HG03066 (cell line): ENCODE data around the gene GRIK4.

ENCODE experiments used
- ATAC-seq: cut with Tn5 transposase; IDR thresholded peaks from one replicate; pipeline ENCODE4 v1.9.1; 2021; ENCODE audit warnings: low read depth; ENCODE audit not compliant: unreplicated experiment

Gene GRIK4

DNA sequence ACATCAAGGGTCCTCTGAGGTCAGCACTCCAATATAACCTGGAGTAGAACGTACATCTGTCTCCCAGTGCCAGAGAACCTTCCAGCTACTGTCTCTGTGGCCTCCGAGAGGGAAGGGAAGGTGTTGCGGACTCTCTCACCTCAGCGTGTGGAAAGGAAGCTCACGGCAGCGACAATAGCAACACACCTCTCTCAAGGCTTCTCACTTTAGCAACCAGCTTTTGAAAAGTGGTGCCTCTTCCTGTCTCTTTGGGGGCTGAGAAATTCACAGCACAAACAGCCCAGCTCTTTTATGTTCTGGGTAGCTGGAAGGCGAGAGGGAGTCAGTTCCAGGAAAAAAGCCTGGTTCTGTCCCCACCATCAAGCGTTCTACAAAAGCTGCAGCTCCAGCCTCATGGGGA lies 355.5 kb downstream of the GRIK4 start:
- no peak for ATAC-seq

DNA sequence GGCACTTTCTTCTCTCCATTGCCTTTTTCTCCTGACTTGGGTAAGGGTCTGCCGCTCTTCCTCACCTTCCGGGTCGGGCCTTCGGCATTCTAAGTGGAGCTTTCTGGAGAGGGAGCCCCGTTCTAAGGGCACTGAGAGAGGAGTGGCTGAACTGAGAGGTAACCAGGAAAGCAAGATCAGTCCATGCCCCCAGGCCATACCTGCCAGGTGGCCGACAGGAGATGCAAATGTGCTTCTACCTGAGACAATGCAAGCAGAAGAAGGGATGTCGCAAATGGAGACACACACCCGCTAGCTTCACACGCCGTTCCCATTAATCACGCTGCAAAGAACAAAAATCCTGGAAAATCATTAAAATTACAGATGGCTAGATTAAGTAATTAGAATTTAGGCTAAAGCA lies 356.0 kb downstream of the GRIK4 start:
- ATAC-seq, result no peak

DNA sequence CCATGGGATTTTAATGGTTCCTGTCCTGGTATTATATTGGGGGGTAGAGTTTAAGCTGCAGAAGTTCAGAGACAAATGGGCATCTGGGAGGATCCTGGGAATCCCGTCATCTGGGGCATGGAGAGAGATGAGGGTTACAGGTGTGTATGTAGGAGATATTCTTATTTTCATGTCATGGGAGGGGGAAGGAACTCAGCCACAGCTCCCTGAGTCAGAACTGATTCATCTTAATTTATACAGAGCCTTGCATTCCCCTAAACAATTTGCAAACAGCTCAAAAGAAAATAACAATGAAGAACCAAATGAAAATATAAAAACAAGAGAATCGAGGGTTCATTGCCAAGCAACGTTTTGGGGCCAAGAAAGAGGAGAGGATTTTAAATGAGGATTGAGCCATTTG lies 356.4 kb downstream of the GRIK4 start:
- no peak for ATAC-seq

DNA sequence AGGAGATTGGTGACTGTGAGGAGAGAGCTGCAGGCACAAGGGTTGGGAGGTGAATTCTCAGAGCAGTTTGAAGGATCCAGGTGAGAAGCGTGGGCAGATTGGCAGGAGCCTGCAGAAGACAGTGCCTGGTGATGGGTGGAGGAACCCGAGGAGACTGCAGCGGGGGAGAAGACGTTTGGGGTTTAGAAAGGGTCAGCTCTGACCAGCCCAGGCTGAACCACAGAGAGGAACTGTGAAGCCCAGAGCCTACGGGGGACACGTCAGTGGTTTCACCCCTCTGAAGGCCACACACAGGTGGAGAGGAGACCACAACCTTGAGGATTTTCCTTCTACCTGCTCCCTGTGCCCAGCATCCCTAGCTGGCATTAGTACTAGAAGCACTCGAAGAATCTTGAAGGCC lies 357.5 kb downstream of the GRIK4 start:
- ATAC-seq, result peak; percentile 50

DNA sequence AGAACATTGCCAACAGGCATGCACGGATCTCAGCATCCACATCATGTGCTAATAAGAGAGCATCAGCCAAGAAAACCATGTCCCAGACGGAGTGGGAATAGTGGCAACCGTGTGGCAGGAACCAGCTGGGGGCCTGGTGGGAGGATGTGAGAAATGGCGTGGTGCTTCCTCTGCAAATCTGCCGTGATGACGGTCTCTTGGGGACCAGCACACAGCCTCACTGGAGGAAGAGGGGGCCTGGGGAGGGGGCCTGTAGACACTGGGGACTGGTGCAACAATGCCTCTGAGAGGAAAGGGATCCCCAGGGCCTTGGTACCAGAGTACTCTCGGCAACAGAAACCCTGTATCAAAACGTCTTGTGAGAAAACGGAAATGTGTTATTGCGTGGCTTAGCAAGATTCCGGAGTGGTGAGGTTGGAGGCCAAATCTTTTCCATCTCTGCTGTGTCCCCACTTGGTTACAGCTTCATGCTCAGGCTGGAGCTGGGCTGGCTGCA lies 358.0 kb downstream of the GRIK4 start:
- peak; percentile 54 for ATAC-seq

DNA sequence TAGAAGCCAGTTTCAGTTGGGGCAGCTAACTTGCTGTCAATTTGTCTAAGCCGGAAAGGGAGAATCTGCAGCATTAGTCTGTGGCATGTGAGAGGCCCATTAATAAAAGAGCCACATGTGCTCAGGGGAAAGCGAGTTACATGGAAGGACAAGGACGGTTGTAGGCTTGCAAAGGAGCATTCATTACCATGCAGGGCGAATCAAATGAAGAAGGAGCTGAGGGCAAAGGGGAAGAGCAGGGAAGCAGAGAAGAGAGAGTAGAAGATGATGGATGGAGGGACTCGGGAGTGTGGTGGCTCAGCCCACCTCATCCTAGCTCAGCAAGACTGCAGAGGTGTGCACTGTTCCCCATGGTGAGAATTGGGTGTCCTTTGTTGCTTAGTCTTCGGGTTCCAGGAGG lies 359.6 kb downstream of the GRIK4 start:
- no peak for ATAC-seq

DNA sequence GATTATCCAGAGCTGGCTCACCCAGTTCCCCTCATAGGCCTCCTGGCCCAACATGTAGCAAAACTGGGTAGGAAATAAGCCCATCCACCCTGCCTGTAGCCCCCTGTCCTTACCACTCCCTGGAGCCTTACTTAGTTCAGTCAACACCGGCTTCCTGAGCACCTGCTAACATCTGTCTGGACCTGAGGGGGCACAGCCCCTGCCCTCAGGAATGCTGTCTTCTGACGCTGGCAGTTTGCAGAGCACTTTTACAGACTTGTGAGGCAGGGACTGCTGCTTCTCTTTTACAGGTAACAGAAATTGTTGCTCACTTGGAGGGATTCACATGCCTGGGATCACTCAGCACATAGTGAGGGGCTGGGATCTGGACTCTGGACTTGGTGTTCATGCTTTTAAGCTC lies 360.4 kb downstream of the GRIK4 start:
- no peak for ATAC-seq

DNA sequence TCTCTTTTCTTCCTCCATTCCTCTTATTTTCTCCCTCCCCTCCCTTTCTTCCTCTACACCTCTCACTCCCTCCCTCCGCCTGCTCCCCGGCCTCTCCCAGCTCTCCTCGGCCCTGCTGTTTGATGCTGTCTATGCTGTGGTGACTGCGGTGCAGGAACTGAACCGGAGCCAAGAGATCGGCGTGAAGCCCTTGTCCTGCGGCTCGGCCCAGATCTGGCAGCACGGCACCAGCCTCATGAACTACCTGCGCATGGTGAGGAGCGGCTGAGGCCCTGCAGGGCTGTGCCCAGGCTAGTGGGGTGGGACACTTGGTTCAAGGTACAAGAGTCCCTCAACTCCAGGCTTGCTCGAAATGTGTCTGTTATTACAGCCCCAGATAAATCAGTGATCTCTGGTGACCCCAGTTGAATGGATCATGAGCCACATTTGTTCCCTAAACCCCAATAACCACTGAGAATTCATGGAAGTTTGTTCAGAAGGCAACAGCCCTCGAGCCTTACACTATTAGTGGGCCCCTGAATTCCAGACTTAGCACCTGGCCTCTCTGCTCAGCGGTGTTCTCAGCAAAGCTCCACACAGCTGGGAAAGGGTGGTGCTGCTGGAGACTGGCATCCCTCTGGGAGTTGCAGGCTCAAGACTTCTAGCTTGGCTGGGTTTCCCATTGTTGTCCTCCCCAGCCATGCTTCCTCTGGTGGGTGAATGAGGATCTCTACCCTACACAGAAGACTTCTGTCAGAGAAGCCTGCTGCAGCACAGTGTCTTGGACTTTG lies 362.6 kb downstream of the GRIK4 start:
- ATAC-seq, result no peak

DNA sequence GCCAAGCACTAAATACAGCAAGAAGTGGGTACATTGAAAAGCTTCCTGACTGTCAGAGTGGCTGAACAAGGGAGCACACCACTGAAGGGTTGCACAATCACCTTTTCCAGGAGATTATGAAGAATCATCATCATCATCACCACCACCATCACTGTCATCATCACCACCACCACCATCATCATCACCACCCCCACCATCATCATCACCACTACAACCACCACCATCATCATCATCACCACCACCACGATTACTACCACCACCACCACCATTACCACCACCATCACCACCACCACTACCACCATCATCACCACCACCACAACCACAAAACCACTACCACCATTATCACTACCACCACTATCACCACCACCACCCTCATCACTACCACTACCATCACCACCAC lies 364.4 kb downstream of the GRIK4 start:
- no peak for ATAC-seq

DNA sequence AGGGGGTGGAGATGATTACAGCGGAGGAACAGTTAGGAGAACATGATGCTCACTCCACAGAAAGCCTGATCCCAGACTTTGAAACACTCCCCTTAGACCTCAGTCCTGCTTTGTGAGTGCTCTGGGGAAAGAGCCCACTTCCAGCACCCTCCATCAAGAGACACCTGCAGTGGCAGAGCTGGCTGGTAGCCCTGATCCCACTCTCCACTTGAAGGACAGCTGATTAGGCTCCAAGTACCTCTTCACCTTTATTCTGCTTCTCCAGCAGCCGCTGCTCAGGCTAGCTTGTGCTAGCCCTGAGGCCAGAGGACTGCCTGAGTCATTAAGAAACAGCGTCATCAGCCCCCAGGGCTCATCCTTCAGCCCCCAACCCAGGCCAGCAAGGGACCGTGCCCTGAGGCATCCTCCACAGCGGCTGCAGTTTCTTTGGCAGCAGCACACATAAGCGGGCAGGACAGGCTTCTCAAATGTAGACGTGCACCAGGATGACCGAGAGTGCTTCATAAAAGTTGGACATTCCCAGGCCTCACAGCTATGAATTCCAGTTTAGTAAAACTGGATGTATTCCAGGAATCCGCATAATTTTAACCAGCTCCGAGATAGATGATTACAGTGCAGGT lies 366.3 kb downstream of the GRIK4 start:
- ATAC-seq, result no peak

DNA sequence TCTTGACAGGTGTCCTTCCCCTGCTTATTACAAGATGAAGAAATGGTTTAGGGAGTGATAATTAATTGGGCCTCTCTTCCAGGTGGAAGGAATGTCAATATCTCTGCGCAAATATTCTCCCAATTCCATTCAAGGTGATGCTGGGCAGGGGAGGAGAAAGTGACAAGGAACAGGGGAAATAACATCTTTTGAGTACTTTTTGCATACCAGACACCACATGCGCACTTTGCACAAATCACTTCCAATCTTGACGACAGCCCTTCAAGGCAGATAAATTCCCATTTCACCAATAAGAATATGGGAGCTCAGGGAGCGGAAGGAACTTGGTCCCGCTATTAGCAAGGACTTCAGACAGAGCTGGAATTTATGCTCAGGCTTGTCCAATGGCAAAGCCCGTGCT lies 367.2 kb downstream of the GRIK4 start:
- ATAC-seq, result no peak

DNA sequence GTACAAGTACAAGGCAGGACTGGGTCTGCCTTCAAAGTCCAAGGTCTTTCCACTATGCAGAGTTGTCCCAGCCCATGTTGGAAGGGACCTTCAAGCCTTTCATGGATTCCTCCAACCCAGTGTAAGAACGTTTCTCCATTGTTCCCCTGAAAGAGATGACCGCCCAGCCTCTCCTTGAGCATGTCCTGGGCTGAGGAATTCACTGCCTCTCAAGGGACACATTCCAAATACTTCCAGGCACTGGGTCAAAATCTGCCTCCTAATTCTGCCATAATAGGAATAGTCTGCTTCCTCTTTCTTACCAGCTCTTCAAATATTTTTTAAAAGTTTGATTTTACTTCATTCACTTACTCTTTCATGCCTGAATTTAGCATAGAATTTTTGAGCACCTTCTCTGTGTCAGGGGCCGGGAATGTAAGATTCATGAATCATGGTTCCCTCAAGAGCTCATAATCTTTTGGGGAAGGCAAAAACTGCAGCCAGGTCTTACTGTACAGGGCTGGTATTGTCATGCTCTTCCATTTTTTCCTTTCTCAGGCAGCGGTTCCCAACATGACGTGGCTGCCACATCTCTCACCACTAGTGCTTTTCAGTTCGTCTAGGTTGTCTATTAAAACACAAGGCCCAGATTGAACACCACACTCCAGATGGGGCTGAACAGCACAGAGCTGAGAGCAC lies 369.1 kb downstream of the GRIK4 start:
- ATAC-seq, result no peak

DNA sequence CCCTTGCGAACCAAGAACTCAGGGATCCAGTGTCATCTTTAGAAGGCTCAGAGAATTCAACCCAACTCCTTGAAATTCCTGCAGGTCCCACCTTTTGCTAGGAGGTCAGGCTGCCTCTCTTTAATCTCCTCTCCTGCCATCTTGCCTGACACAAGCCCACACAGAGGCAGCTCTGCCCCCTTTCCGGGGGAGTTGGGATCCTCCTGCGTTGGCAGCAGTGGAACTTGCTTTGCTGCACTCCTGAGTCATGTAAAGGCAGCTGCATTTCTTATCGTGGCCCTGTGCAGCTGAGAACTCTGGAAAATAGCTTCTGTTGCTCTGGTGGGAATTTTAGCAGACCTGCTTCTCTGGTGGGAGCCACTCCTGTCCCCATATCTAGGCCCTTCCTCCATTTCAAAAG lies 370.0 kb downstream of the GRIK4 start:
- no peak for ATAC-seq

DNA sequence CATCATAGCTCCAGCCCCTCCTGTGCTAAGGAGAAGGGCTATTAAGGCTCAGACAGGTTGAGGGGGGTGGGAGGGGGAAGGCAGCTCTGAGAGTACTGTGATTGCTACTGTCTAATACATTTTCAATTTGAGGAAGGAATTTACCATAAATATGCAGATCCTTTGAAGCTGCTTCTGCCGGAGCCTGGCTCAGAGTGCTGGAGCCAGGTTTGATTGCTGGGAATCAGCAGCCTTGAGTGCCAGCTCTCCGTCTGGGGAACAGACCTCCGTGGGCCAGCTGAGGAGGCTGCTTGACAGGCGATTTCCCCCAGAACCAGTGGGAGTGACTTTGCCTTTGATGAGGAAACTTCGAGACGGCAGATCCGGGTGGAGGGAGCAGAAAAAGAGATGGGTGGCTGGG lies 370.6 kb downstream of the GRIK4 start:
- ATAC-seq, result no peak

DNA sequence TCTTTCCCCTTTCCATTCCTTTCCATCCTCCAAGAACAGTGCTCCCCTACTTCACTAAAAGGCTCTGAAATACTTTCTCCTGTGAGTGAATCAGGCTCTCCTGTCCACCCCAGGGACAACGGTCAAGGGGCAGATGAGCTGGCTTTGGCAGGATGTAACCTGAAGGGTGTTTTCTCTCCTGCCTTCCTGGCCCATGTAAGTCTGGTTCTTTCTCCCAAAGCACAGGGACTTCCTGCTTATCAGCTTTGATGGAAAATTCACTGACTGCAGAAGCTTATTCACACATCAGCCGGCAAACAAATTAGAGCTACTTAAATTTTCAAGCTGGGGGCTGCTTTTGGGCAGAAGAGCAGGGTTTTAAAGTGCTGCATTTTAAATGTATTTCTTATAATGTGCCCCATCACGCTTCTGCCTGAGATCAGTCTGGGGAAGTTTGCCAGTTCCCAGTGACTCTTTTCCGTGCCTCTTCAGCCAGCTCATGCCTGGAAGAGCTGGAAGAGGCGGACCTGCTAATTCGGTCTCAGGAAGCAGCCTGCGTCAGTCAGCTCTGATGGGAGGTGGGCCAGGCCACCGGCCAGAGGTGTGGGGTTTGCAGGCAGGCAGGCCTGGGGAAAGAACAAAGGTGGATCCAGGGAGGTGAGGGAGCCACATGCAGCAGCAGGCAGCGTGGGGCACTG lies 372.0 kb downstream of the GRIK4 start:
- no peak for ATAC-seq

DNA sequence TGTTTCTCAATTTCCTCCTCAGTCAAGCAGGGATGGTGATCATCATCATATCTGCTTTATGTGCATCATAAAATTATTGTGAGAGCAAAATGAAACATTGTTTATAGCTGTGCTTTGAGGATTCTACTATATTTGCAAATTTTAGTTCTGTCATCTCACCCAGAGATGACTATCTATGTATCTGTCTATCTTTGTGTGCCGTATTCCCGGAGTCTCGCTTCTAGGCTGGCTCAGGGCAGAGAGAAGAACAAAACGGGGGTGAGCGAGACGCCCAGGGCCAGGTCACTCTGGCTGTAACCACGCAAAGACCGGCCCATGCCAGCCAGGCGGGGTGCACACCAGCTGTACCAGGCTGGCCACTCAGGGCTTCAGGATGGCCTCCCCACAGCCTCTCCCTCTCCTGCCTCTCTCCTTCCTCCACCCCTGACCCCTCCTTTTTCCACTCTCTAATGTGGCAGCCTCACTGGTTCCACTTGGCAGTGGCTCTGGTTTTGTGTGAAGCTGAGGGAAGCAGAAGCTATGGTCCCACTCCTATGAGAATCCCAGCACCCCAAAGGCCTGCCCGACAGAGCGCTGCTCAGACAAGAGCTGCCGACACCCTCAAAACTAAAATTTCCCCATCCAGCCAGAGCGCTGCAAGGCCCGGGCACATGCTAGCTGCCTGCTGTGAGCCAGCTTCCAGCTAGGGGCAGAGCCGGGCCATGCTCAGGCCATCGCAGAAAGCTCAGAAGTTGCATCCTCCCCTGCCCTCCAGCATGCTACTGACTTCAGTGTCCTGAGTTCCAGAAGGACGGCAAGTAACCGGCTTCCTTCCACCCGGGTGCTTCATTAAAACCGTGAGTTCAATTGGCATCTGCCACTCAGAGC lies 372.8 kb downstream of the GRIK4 start:
- no peak for ATAC-seq

DNA sequence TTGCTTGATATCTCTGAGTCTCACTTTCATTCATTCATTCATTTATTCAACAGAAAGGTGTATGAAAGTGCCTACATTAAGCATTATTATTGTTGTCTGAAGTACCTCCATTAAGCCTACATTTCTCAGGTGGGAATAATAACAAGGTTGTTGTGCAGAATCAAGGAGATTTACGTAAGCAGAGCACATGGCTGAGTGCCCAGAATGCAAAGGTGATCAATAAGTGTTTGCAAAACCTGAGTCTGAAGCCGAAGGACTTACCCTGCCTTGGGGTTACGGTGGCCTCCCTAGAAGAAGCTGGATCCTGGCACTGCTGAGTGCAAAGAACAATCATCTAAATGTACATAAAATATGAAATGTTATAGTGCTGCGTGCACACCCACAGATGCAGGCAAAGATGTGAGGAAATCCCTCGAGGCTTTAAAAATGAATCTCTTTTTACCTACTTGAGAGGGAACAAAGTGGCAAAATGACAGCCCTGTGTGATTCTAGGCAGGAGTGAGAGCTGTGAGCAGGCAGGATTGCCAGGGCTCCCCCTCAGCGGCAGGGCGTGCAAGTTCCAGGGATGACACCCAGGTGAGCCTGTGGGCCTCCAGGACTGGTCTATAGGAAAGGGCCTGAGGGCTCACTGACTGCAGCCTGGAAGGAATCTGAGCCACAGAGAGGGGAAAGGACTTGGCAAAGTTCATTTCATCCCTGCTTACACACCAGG lies 379.2 kb downstream of the GRIK4 start:
- ATAC-seq, result no peak

DNA sequence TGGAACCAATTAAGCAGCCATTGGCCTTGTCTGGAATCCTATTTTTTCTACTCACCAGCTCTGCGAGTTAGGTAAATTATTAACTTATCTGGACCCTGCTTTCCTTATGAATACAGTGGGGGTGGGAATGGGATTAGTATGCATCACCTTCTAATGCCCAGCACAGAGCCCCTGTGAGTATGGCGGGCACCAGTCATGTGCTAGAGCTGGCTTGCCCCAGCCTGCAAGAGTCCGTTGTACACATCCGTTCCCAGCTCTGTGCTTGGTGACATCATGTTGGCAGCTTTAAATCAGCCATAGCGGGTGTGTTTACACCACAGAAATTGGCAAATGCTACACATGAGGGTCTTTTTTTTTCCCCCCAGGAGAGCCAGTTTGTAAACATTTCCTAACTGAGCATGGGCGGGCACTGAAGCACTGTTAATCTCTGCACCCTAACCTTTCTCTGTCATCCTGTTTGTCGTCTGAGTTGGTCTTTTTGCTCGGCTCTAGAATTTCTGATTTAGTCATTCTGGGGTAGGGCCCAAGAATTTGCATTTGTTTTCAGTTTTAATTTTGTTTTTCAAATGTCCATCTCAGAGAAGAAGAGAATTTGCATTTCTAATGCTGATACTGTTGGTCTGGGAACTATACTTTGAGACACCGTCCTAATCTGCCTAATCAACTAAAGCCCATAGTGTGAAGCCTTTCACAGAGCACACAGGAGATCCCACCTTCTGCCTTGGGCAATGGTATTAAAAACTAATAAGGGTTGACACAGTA lies 382.1 kb downstream of the GRIK4 start:
- ATAC-seq, result peak; percentile 84
